ENCODE data around the gene EIF4EBP2. TPM values are rescaled to one million over a fixed set of nuclear protein-coding genes. Genes with fewer than 3 reads are reported as not detected.

Gene EIF4EBP2
- total RNA-seq, 1 experiment from 2014 or later, result 93.2 TPM

- Histone ChIP-seq H3K9ac (ENCODE audit: extremely low read depth, insufficient read length, low read length) (no peak overlapping the region), H2BK5ac (ENCODE audit: insufficient read length, low read length) (no peak overlapping the region)
These were observed 39.2 kb upstream of the EIF4EBP2 start for GRCh38 chr10:70364772-70365091.

More at GRCh38 chr10:70364772-70365091, 39.2 kb upstream of the EIF4EBP2 start:
- no peaks in the 10 kb centered on the region for H3K27me3 ChIP-seq (ENCODE audit: insufficient read depth, low read length)
- no peak overlapping the region for H3K18ac ChIP-seq (ENCODE audit: insufficient read length, low read depth, low read length)
- WGBS (ENCODE audit: extremely low coverage, insufficient read length, low lambda C conversion rate), result no CpG with 5 or more reads among the region's 2 CpGs
- no peak overlapping the region for H2BK12ac ChIP-seq (ENCODE audit: insufficient read length, low read depth, low read length)
- no peak overlapping the region for H2BK20ac ChIP-seq (ENCODE audit: low read depth, low read length, poor library complexity, severe bottlenecking)
- no peak overlapping the region for H3K4ac ChIP-seq (ENCODE audit: low read depth, low read length)
- H3K79me1 ChIP-seq (ENCODE audit: insufficient read depth, low read depth, low read length, poor library complexity, severe bottlenecking), result no peaks in the 10 kb centered on the region
- no peak overlapping the region for H3K23ac ChIP-seq (ENCODE audit: insufficient read length, low read depth, low read length)
- no peaks in the 10 kb centered on the region for H3K9me3 ChIP-seq (ENCODE audit: control insufficient read depth, low read depth, low read length)
- no peak for DNase-seq
- H2AK5ac ChIP-seq (ENCODE audit: insufficient read length, low read length), result no peak overlapping the region
- H3K4me1 Mint-ChIP-seq, result peaks cover 15 to 26% of the 10 kb centered on the region in 2 experiments
- no peak overlapping the region for H3K56ac ChIP-seq (ENCODE audit: insufficient read length, low read depth, low read length)
- H4K20me1 ChIP-seq (ENCODE audit: control insufficient read depth, insufficient read depth, insufficient read length), result no peaks in the 10 kb centered on the region
- H3K4me1 ChIP-seq (ENCODE audit: insufficient read depth, low read length), result no peaks in the 10 kb centered on the region
- H3K9me3 Mint-ChIP-seq, result no peaks in the 10 kb centered on the region
- no peak overlapping the region for H2BK15ac ChIP-seq (ENCODE audit: low read depth, low read length)
- H3K23me2 ChIP-seq (ENCODE audit: insufficient read length, low read depth, low read length, poor library complexity, severe bottlenecking), result no peaks in the 10 kb centered on the region
- no peak overlapping the region; a peak in 1 of 7 replicates for H3K27ac Mint-ChIP-seq
- H3K79me2 ChIP-seq (ENCODE audit: insufficient read depth, low read length), result no peaks in the 10 kb centered on the region
- no peak overlapping the region for H3K4me2 ChIP-seq (ENCODE audit: insufficient read depth, insufficient read length, low read length)
- H3T11ph ChIP-seq (ENCODE audit: low read length), result no peak overlapping the region
- no peak overlapping the region for H4K91ac ChIP-seq (ENCODE audit: insufficient read length, low read depth, low read length)
- peaks cover 0 to 2% (median 0%) of the 10 kb centered on the region in 3 experiments; a peak in 3 of 7 replicates for H3K36me3 Mint-ChIP-seq (ENCODE audit: insufficient read depth in 1 of 3, low read depth in 3 of 3)
- H3K27me3 Mint-ChIP-seq (ENCODE audit: low read depth), result no peaks in the 10 kb centered on the region; the same call in 1 of the 2 replicates
- no peak overlapping the region for H3K27ac ChIP-seq (ENCODE audit: insufficient read length, low read depth, low read length)
- H3K4me3 Mint-ChIP-seq, result no peak overlapping the region; a peak in 1 of 5 replicates
- TF ChIP-seq CTCF (conservative IDR thresholded peaks at IDR 0.05), result no peak
- H4K5ac ChIP-seq (ENCODE audit: insufficient read length, low read depth, low read length), result no peak overlapping the region
- no peak overlapping the region for H2AFZ ChIP-seq (ENCODE audit: low read length)
- H2BK120ac ChIP-seq (ENCODE audit: low read depth, low read length, poor library complexity, severe bottlenecking), result no peak overlapping the region
- H3K14ac ChIP-seq (ENCODE audit: insufficient read depth, low read length), result no peak overlapping the region
- no peak overlapping the region for H4K8ac ChIP-seq (replicated peaks; ENCODE audit: insufficient read length, low read depth, low read length)

All from H9 (cell line).